ENCODE measurements around the gene GNPAT. TPM values are rescaled to one million over a fixed set of nuclear protein-coding genes. Genes with fewer than 3 reads are reported as not detected.

The GNPAT gene
- total and polyA plus RNA-seq, 2 of the 8 experiments (the other 6 are each of a cell fraction or from before 2014, with no cell fraction given) = 22.9 to 47.4 TPM

DNA sequence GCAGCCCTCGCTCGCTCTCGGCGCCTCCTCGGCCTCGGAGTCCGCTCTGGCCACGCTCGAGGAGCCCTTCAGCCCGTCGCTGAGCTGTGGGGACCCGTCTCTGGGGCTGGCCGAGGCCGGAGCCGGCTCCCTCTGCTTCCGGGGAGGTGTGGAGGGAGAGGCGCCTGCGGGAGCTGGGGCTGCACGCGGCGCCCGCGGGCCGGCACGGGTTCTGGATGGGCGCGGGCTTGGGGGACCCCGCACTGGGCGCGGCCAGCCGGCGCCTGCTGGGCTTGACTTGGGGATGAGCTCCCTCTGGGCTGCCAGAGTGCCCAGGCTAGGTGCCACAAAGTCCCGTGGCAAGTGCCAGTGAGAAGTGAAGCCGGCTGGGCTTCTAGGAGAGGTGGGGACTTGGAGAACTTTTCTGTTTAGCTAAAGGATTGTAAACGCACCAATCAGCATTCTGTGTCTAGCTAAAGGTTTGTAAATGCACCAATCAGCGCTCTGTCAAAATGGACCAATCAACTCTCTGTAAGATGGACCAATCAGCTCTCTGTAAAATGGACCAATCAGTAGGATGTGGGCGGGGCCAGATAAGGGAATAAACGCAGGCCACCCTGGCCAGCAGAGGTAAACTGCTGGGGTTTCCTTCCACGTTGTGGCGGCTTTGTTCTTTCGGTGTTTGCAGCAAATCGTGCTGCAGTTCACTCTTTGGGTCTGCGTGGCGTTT, 76.4 kb downstream of the GNPAT start:
- peak overlapping the region; percentile 28; the same call in 1 of the 2 replicates for H4K8ac ChIP-seq (ENCODE audit: extremely low read depth, insufficient read depth, low read length)
- ChIA-PET CTCF (ENCODE audit: partially characterized antibody) (interaction anchor here (1.0 to 6.7 kb wide), 7 partner anchors 12 to 420 kb away, joined by 3 to 23 read pairs (median 5); no protein-coding TSS in a partner anchor), POLR2A (ENCODE audit: partially characterized antibody) (interaction anchor here (0.9 kb wide), 1 partner anchor 9 kb away, joined by 3 read pairs; no protein-coding TSS in a partner anchor)
- H2BK20ac ChIP-seq (ENCODE audit: low read length) = no peak overlapping the region
- no peaks in the 10 kb centered on the region for H3K79me1 ChIP-seq (ENCODE audit: low read depth, low read length)
- FAIRE-seq (no peak), DNase-seq (ENCODE audit: low read depth in 1 of 2, low spot score in 2 of 2) (no peak)
- H3K23me2 ChIP-seq (ENCODE audit: low read depth, low read length) = no peaks in the 10 kb centered on the region
- H3K18ac ChIP-seq (ENCODE audit: extremely low read depth, low read length) = no peak overlapping the region
- H3K4me1 ChIP-seq (replicated peaks in 1 of 4; ENCODE audit: control insufficient read depth in 3 of 4, insufficient read depth in 4 of 4, low read length in 3 of 4) = no peaks in the 10 kb centered on the region
- no peak overlapping the region for H3K4ac ChIP-seq (replicated peaks; ENCODE audit: insufficient read length, low read depth, low read length)
- H2BK15ac ChIP-seq (ENCODE audit: low read length) = no peak overlapping the region
- H3K79me2 ChIP-seq (ENCODE audit: control insufficient read depth in 1 of 2, insufficient read depth in 2 of 2, low read length in 2 of 2) = no peaks in the 10 kb centered on the region
- no peak overlapping the region for H2AFZ ChIP-seq (ENCODE audit: low read length)
- no peak overlapping the region for H2BK5ac ChIP-seq (ENCODE audit: low read depth, low read length)
- 96% methylated on average over 24 of the region's 44 CpGs; no CpG with 5 or more reads in 1 of the 2 experiments for WGBS, 2 experiments (ENCODE audit: extremely low coverage in 1 of 2, insufficient coverage in 1 of 2, insufficient read length in 1 of 2, insufficient replicate concordance in 2 of 2, low coverage in 1 of 2, low lambda C conversion rate in 2 of 2, missing lambda C conversion rate in 1 of 2)
- no peaks in the 10 kb centered on the region for H3K36me3 ChIP-seq (ENCODE audit: control insufficient read depth in 2 of 4, insufficient read depth in 4 of 4, low read length in 3 of 4)
- no peaks in the 10 kb centered on the region for H3K27me3 ChIP-seq (replicated peaks in 1 of 4; ENCODE audit: control insufficient read depth in 3 of 4, extremely low read depth in 1 of 4, insufficient read depth in 3 of 4, low read length in 3 of 4)
- H2AK5ac ChIP-seq (ENCODE audit: low read depth, low read length) = no peak overlapping the region
- H4K91ac ChIP-seq (replicated peaks; ENCODE audit: insufficient read length, low read length) = no peak overlapping the region
- H3K4me3 ChIP-seq (ENCODE audit: extremely low read depth in 1 of 4, insufficient read depth in 2 of 4, low read depth in 3 of 4, low read length in 4 of 4) = no peak overlapping the region
- H3K9me3 ChIP-seq (ENCODE audit: insufficient read depth in 2 of 2, low read depth in 1 of 2, low read length in 1 of 2) = peaks cover 0 to 4% of the 10 kb centered on the region in 2 experiments; a peak in 1 of 4 replicates
- no peak overlapping the region for H2BK120ac ChIP-seq (replicated peaks; ENCODE audit: low read depth, low read length)
- no peak overlapping the region for H3K9ac ChIP-seq (replicated peaks in 1 of 4; ENCODE audit: extremely low read depth in 1 of 4, low read depth in 3 of 4, low read length in 3 of 4)
- H3K56ac ChIP-seq (replicated peaks; ENCODE audit: insufficient read length, low read depth, low read length) = no peak overlapping the region
- H3K14ac ChIP-seq (ENCODE audit: insufficient read length) = no peak overlapping the region
- H4K5ac ChIP-seq (ENCODE audit: insufficient read length, low read depth, low read length) = no peak overlapping the region
- no peak overlapping the region for H3K27ac ChIP-seq (ENCODE audit: low read depth, low read length)
- no peaks in the 10 kb centered on the region for H4K20me1 ChIP-seq (replicated peaks in 1 of 2; ENCODE audit: control insufficient read depth in 1 of 2, insufficient read depth in 2 of 2, low read length in 2 of 2)
- H2BK12ac ChIP-seq (ENCODE audit: low read depth, low read length) = no peak overlapping the region
- H3K23ac ChIP-seq (ENCODE audit: insufficient read length) = no peak overlapping the region
- no peak overlapping the region for H3K4me2 ChIP-seq (ENCODE audit: insufficient read depth in 1 of 2, low read depth in 2 of 2, low read length in 2 of 2)
- TF ChIP-seq POU5F1 (IDR thresholded peaks at IDR 0.05; ENCODE audit: low read depth, low read length) (no peak), SUZ12 (IDR thresholded peaks at IDR 0.05; ENCODE audit: low read length) (no peak), CBX8 (IDR thresholded peaks at IDR 0.05; ENCODE audit: borderline replicate concordance, low read depth, low read length) (no peak), SP2 (IDR thresholded peaks at IDR 0.05; ENCODE audit: low read length) (no peak), RBBP5 (IDR thresholded peaks at IDR 0.05; ENCODE audit: borderline replicate concordance, low read depth, low read length) (no peak), CEBPB (IDR thresholded peaks at IDR 0.05; ENCODE audit: low read depth, low read length) (no peak), RXRA (IDR thresholded peaks at IDR 0.05; ENCODE audit: insufficient read depth, low read depth, low read length) (no peak), CREB1 (IDR thresholded peaks at IDR 0.05) (no peak), KDM5A (IDR thresholded peaks at IDR 0.05; ENCODE audit: low read length) (no peak), SRF (IDR thresholded peaks at IDR 0.05; ENCODE audit: low read depth, low read length) (no peak), EGR1 (IDR thresholded peaks at IDR 0.05; ENCODE audit: borderline replicate concordance, low read depth, low read length) (no peak), YY1 (IDR thresholded peaks at IDR 0.05; ENCODE audit: low read depth, low read length) (no peak)
- TF ChIP-seq, protein P1, sequence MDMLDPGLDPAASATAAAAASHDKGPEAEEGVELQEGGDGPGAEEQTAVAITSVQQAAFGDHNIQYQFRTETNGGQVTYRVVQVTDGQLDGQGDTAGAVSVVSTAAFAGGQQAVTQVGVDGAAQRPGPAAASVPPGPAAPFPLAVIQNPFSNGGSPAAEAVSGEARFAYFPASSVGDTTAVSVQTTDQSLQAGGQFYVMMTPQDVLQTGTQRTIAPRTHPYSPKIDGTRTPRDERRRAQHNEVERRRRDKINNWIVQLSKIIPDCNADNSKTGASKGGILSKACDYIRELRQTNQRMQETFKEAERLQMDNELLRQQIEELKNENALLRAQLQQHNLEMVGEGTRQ (IDR thresholded peaks at IDR 0.05; ENCODE audit: low read length) = no peak
